Measurements from ENCODE around the gene SYNC.
"Not testable (repeated sequence)": the region's sequence is repeated elsewhere in the genome, so short reads cannot be mapped to it uniquely, and the experiment has no call there.

The SYNC gene

GRCh38 chr1:32696041-32696440 lies 6.5 kb downstream of the SYNC start:
- DNase-seq (ENCODE audit: low read depth, low spot score): no peak

GRCh38 chr1:32695098-32695904 lies 7.3 kb downstream of the SYNC start:
- no peak overlapping the region for H3K27ac ChIP-seq
- DNase-seq (ENCODE audit: low read depth, low spot score): no peak

More at GRCh38 chr1:32696041-32696440, 6.5 kb downstream of the SYNC start:
- no peak overlapping the region for H3K27ac ChIP-seq

GRCh38 chr1:32693455-32694174 lies 9.0 kb downstream of the SYNC start:
- no peak for DNase-seq (ENCODE audit: low read depth, low spot score)
- H3K27ac ChIP-seq: no peak overlapping the region

GRCh38 chr1:32686387-32686786 lies 16.2 kb downstream of the SYNC start:
- H3K27ac ChIP-seq: no peak overlapping the region
- no peak for DNase-seq (ENCODE audit: low read depth, low spot score)

GRCh38 chr1:32685498-32685897 lies 17.1 kb downstream of the SYNC start:
- no peak for DNase-seq (ENCODE audit: low read depth, low spot score)
- no peak overlapping the region for H3K27ac ChIP-seq

GRCh38 chr1:32684167-32684811 lies 18.3 kb downstream of the SYNC start:
- DNase-seq (ENCODE audit: low read depth, low spot score): no peak
- no peak overlapping the region for H3K27ac ChIP-seq

GRCh38 chr1:32683397-32683796 lies 19.2 kb downstream of the SYNC start:
- no peak for DNase-seq (ENCODE audit: low read depth, low spot score)
- no peak overlapping the region for H3K27ac ChIP-seq

- no peak overlapping the region for H3K27ac ChIP-seq
Measured at GRCh38 chr1:32681999-32682398, 20.6 kb downstream of the SYNC start.

GRCh38 chr1:32681509-32681908 lies 21.1 kb downstream of the SYNC start:
- no peak for DNase-seq (ENCODE audit: low read depth, low spot score)
- no peak overlapping the region for H3K27ac ChIP-seq

More at GRCh38 chr1:32681999-32682398, 20.6 kb downstream of the SYNC start:
- DNase-seq (ENCODE audit: low read depth, low spot score): no peak

GRCh38 chr1:32680642-32681041 lies 21.9 kb downstream of the SYNC start:
- no peak overlapping the region for H3K27ac ChIP-seq
- no peak for DNase-seq (ENCODE audit: low read depth, low spot score)

GRCh38 chr1:32679993-32680392 lies 22.6 kb downstream of the SYNC start:
- not testable (repeated sequence) for H3K27ac ChIP-seq; DNase-seq (ENCODE audit: low read depth, low spot score)

GRCh38 chr1:32676945-32677344 lies 25.6 kb downstream of the SYNC start:
- DNase-seq (ENCODE audit: low read depth, low spot score): no peak
- no peak overlapping the region for H3K27ac ChIP-seq

GRCh38 chr1:32668716-32669115 lies 33.9 kb downstream of the SYNC start:
- DNase-seq (ENCODE audit: low read depth, low spot score); H3K27ac ChIP-seq: not testable (repeated sequence)

- H3K27ac ChIP-seq: no peak overlapping the region
- no peak for DNase-seq (ENCODE audit: low read depth, low spot score)
Measured at GRCh38 chr1:32666901-32667566, 35.5 kb downstream of the SYNC start.

- DNase-seq (ENCODE audit: low read depth, low spot score): no peak
- H3K27ac ChIP-seq: no peak overlapping the region
Measured at GRCh38 chr1:32665915-32666314, 36.7 kb downstream of the SYNC start.

- H3K27ac ChIP-seq: no peak overlapping the region
- no peak for DNase-seq (ENCODE audit: low read depth, low spot score)
Measured at GRCh38 chr1:32659581-32659980, 43.0 kb downstream of the SYNC start.

GRCh38 chr1:32652244-32652962 lies 50.2 kb downstream of the SYNC start:
- no peak overlapping the region for H3K27ac ChIP-seq

GRCh38 chr1:32651461-32652073 lies 51.0 kb downstream of the SYNC start:
- H3K27ac ChIP-seq: peak overlapping the region; percentile 98
- DNase-seq (ENCODE audit: low read depth, low spot score): no peak

More at GRCh38 chr1:32652244-32652962, 50.2 kb downstream of the SYNC start:
- DNase-seq (ENCODE audit: low read depth, low spot score): no peak

GRCh38 chr1:32650752-32651460 lies 51.7 kb downstream of the SYNC start, which contains the start of gene RBBP4:
Gene RBBP4 (plus strand): TSS chr1:32651208. CDS start chr1:32651307, 99 bp downstream.
- peak; percentile 83 for DNase-seq (ENCODE audit: low read depth, low spot score)
- H3K27ac ChIP-seq: peak within 1 kb of the TSS; percentile 98

Data from epithelial cell of prostate (primary cell).